Measurements from ENCODE around the gene CINP.
A peak's percentile ranks its signal among the peaks of the same experiment; 100 is the strongest.

The CINP gene

GRCh38 chr14:102362545-102363181 is at the start of gene CINP, which contains the start of gene TECPR2:
CINP (minus strand) TSS chr14:102362890; CDS start chr14:102362851, 39 bp downstream.
TECPR2 (plus strand) TSS chr14:102362941; CDS start chr14:102376722, 13,781 bp downstream.
- DNase-seq = peak; percentile 96

- DNase-seq = no peak
These were observed 46.0 kb upstream of the CINP start for GRCh38 chr14:102408724-102409123.

- DNase-seq = no peak
These were observed 44.6 kb upstream of the CINP start for GRCh38 chr14:102407258-102407657.

- no peak for DNase-seq
These were observed 40.3 kb upstream of the CINP start for GRCh38 chr14:102403028-102403427.

- no peak for DNase-seq
These were observed 33.8 kb upstream of the CINP start for GRCh38 chr14:102396521-102396920.

- DNase-seq = no peak
These were observed 32.2 kb upstream of the CINP start for GRCh38 chr14:102394717-102395375.

- no peak for DNase-seq
These were observed 29.8 kb upstream of the CINP start for GRCh38 chr14:102392506-102392905.

GRCh38 chr14:102390064-102390855 is 27.6 kb upstream of the CINP start:
- DNase-seq = no peak

GRCh38 chr14:102389246-102389645 is 26.6 kb upstream of the CINP start:
- DNase-seq = no peak

- no peak for DNase-seq
These were observed 24.4 kb upstream of the CINP start for GRCh38 chr14:102387086-102387485.

- no peak for DNase-seq
These were observed 16.1 kb upstream of the CINP start for GRCh38 chr14:102378830-102379229.

GRCh38 chr14:102377696-102378095 is 15.0 kb upstream of the CINP start:
- no peak for DNase-seq

- DNase-seq = no peak
These were observed 12.4 kb upstream of the CINP start for GRCh38 chr14:102375119-102375518.

GRCh38 chr14:102374264-102374663 is 11.6 kb upstream of the CINP start:
- no peak for DNase-seq

- no peak for DNase-seq
These were observed 10.4 kb upstream of the CINP start for GRCh38 chr14:102373110-102373509.

- no peak for DNase-seq
These were observed 8.7 kb upstream of the CINP start for GRCh38 chr14:102371361-102371760.

- DNase-seq = no peak
These were observed 7.7 kb upstream of the CINP start for GRCh38 chr14:102370305-102370809.

- DNase-seq = peak; percentile 28
These were observed 673 bp upstream of the CINP start for GRCh38 chr14:102363182-102363943.

- peak; percentile 59 for DNase-seq
These were observed 606 bp downstream of the CINP start for GRCh38 chr14:102362084-102362483.

GRCh38 chr14:102360388-102360787 is 2.3 kb downstream of the CINP start:
- DNase-seq = no peak

GRCh38 chr14:102359341-102359740 is 3.3 kb downstream of the CINP start:
- no peak for DNase-seq

- no peak for DNase-seq
These were observed 6.4 kb downstream of the CINP start for GRCh38 chr14:102356280-102356679.

GRCh38 chr14:102353126-102353619 is 9.5 kb downstream of the CINP start:
- DNase-seq = no peak

Data from activated naive CD4-positive, alpha-beta T cell treated with anti-CD3 and anti-CD28 coated beads, Interleukin-2, amount 50 U/mL, for 16 hours (primary cell).